Measurements from ENCODE around the gene SERPINA9. TPM values are rescaled to one million over a fixed set of nuclear protein-coding genes. Genes with fewer than 3 reads are reported as not detected.

SERPINA9 gene
- total RNA-seq, 2 experiments from 2014 or later, result not detected

DNA sequence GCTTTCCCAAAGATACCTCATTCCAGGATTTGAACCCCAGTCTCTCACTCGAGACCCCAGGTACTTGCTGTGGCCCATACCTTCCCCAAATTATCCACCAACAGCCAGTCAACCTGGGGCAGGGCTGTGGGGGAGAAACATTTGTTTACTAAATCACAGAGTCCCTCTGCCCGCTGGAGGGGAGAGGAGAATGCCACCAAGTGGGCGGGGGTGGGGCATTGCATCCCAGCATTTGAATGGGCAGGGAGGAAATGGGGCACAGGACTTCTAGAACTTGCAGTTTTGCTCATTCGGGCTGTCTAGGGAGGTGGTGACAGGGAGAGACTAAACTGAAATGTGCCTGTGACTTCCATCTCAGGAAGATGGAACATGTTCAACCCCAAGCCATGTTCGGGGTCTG, 10.9 kb upstream of the SERPINA9 start:
- TF ChIP-seq, protein P1, sequence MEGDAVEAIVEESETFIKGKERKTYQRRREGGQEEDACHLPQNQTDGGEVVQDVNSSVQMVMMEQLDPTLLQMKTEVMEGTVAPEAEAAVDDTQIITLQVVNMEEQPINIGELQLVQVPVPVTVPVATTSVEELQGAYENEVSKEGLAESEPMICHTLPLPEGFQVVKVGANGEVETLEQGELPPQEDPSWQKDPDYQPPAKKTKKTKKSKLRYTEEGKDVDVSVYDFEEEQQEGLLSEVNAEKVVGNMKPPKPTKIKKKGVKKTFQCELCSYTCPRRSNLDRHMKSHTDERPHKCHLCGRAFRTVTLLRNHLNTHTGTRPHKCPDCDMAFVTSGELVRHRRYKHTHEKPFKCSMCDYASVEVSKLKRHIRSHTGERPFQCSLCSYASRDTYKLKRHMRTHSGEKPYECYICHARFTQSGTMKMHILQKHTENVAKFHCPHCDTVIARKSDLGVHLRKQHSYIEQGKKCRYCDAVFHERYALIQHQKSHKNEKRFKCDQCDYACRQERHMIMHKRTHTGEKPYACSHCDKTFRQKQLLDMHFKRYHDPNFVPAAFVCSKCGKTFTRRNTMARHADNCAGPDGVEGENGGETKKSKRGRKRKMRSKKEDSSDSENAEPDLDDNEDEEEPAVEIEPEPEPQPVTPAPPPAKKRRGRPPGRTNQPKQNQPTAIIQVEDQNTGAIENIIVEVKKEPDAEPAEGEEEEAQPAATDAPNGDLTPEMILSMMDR (conservative IDR thresholded peaks at IDR 0.05; ENCODE audit: low read length), result no peak
- no peak for TF ChIP-seq EZH2phosphoT487 (IDR thresholded peaks at IDR 0.05; ENCODE audit: borderline replicate concordance, low read depth, low read length)
- no peaks in the 10 kb centered on the region for H3K9me3 ChIP-seq (ENCODE audit: low read length)
- H3K79me2 ChIP-seq (ENCODE audit: insufficient read depth, low read depth, low read length), result no peaks in the 10 kb centered on the region
- intact Hi-C loops (cut with micrococcal nuclease; ENCODE audit: unreplicated experiment), result loop anchor here (2.0 to 5.0 kb wide), 2 partner anchors 64 to 355 kb away; no protein-coding TSS in a partner anchor
- no peaks in the 10 kb centered on the region for H3K9me2 ChIP-seq (ENCODE audit: insufficient read depth, low read length)
- H3K27ac ChIP-seq (ENCODE audit: low read depth, low read length, poor library complexity, severe bottlenecking), result no peak overlapping the region
- no peak for DNase-seq (ENCODE audit: low spot score)
- no peaks in the 10 kb centered on the region for H3K36me3 ChIP-seq (ENCODE audit: insufficient read depth, low read length)
- no TSS peak for BruUV-seq (replicated peaks)
- POLR2A ChIA-PET, result no interaction called here
- no peaks in the 10 kb centered on the region for H4K20me1 ChIP-seq (ENCODE audit: insufficient read depth, low read length)
- CTCF ChIA-PET (ENCODE audit: unreplicated experiment), result interaction anchor here (0.6 kb wide), 1 partner anchor 52 kb away, joined by 3 read pairs; no protein-coding TSS in a partner anchor
- H2AFZ ChIP-seq (ENCODE audit: low read length), result no peak overlapping the region
- H3K4me3 ChIP-seq (ENCODE audit: low read depth, low read length, poor library complexity, severe bottlenecking), result no peak overlapping the region
- no peak overlapping the region for H3K4me2 ChIP-seq (ENCODE audit: low read length)
- H3K4me1 ChIP-seq (ENCODE audit: insufficient read depth, low read length, poor library complexity, severe bottlenecking), result no peaks in the 10 kb centered on the region

DNA sequence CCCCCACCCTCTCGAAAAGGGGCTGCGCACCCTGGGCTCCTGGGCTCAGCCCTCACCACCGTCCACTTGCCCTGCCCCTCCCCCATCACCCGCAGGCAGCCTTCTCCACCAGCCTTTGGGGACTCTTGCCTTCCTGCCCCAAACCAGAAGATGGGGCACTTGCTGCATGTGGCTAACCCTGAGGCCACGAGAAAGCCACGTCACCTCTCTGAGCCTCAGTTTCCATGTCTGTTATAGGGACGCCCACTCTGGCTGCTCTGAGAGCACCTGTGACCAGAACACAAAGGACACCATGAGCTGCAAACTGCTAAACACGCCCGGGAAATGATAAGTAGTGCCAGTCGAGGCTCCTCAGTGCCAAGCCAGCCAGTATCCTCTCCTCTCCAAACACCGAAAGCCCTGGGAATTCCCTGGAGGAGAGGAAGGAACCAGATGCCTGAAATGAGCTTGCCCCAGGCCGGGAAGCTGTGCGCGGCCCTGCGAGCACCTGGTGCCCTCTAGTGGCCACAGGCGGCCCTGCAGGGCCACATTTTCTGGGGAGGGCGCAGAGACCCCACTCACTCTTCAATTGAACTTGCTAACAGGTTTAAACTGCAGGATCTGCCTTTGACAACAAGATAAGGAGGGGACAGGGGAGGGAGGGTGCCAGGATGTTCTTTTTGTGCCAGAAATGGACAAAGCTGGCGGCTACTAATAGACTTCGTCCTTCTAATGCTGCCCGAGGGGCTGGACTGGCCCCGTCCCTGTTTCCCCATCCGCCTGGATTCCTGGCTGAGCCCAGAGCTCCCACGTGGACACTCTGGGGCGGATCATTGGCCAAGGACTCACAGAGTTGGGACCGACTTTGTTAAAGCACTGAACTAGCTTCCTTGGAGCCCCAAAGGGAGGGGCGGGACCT, 10.2 kb upstream of the SERPINA9 start:
- H2AFZ ChIP-seq (ENCODE audit: low read length), result no peak overlapping the region
- POLR2A ChIA-PET, result no interaction called here
- BruUV-seq (replicated peaks), result no TSS peak
- TF ChIP-seq, protein P1 (conservative IDR thresholded peaks at IDR 0.05; ENCODE audit: low read length), result peak; percentile 98
- no peak for TF ChIP-seq EZH2phosphoT487 (IDR thresholded peaks at IDR 0.05; ENCODE audit: borderline replicate concordance, low read depth, low read length)
- no peak overlapping the region for H3K27ac ChIP-seq (ENCODE audit: low read depth, low read length, poor library complexity, severe bottlenecking)
- CTCF ChIA-PET (ENCODE audit: unreplicated experiment), result interaction anchor here (0.6 to 1.1 kb wide), 2 partner anchors 52 kb away, joined by 3 to 4 read pairs; no protein-coding TSS in a partner anchor
- H3K79me2 ChIP-seq (ENCODE audit: insufficient read depth, low read depth, low read length), result no peaks in the 10 kb centered on the region
- no peak overlapping the region for H3K4me2 ChIP-seq (ENCODE audit: low read length)
- no peaks in the 10 kb centered on the region for H3K9me2 ChIP-seq (ENCODE audit: insufficient read depth, low read length)
- H3K9me3 ChIP-seq (ENCODE audit: low read length), result no peaks in the 10 kb centered on the region
- no peak overlapping the region for H3K4me3 ChIP-seq (ENCODE audit: low read depth, low read length, poor library complexity, severe bottlenecking)
- DNase-seq (ENCODE audit: low spot score), result peak; percentile 34
- H4K20me1 ChIP-seq (ENCODE audit: insufficient read depth, low read length), result no peaks in the 10 kb centered on the region
- intact Hi-C loops (cut with micrococcal nuclease; ENCODE audit: unreplicated experiment), result loop anchor here (2.0 to 5.0 kb wide), 2 partner anchors 63 to 354 kb away; no protein-coding TSS in a partner anchor
- no peaks in the 10 kb centered on the region for H3K4me1 ChIP-seq (ENCODE audit: insufficient read depth, low read length, poor library complexity, severe bottlenecking)
- no peaks in the 10 kb centered on the region for H3K36me3 ChIP-seq (ENCODE audit: insufficient read depth, low read length)

DNA sequence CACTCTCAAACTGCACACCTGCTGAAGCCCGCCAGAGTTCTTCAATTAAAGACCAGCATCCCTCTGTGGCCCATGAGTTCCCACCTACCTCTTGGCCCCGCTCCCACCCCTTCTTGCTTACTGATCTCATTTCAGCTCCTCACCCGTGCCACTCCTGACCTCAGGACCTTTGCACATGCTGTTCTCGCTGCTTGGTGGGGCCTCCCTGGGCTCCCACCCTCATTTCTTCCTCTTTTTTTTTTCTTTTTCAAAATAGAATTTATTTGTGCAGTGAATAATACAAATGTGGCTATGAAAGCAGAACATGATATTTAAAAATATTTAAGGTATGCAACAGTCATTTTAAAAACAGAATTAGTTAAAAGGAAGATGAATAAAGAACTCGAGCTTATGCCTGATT, 8.5 kb upstream of the SERPINA9 start:
- H3K4me3 ChIP-seq (ENCODE audit: low read depth, low read length, poor library complexity, severe bottlenecking), result no peak overlapping the region
- no peaks in the 10 kb centered on the region for H3K9me3 ChIP-seq (ENCODE audit: low read length)
- ChIA-PET CTCF (ENCODE audit: unreplicated experiment) (interaction anchor here (0.6 kb wide), 1 partner anchor 164 kb away, joined by 3 read pairs; no protein-coding TSS in a partner anchor), POLR2A (interaction anchor here (1.2 kb wide), 1 partner anchor 10 kb away, joined by 4 read pairs; no protein-coding TSS in a partner anchor)
- no peak for DNase-seq (ENCODE audit: low spot score)
- H3K4me2 ChIP-seq (ENCODE audit: low read length), result no peak overlapping the region
- no peaks in the 10 kb centered on the region for H3K79me2 ChIP-seq (ENCODE audit: insufficient read depth, low read depth, low read length)
- no peaks in the 10 kb centered on the region for H4K20me1 ChIP-seq (ENCODE audit: insufficient read depth, low read length)
- TF ChIP-seq, protein P1 (conservative IDR thresholded peaks at IDR 0.05; ENCODE audit: low read length), result no peak
- H3K27ac ChIP-seq (ENCODE audit: low read depth, low read length, poor library complexity, severe bottlenecking), result no peak overlapping the region
- H3K4me1 ChIP-seq (ENCODE audit: insufficient read depth, low read length, poor library complexity, severe bottlenecking), result no peaks in the 10 kb centered on the region
- no peak overlapping the region for H2AFZ ChIP-seq (ENCODE audit: low read length)
- intact Hi-C loops (cut with micrococcal nuclease; ENCODE audit: unreplicated experiment), result no loop called here
- no peaks in the 10 kb centered on the region for H3K36me3 ChIP-seq (ENCODE audit: insufficient read depth, low read length)
- no TSS peak for BruUV-seq (replicated peaks)
- H3K9me2 ChIP-seq (ENCODE audit: insufficient read depth, low read length), result no peaks in the 10 kb centered on the region
